HEK293 (cell line): ENCODE results near the gene PTPRG.

Experiments
- ATF2 ChIP-seq: fragments of 450-650 bp; formaldehyde crosslinking; IDR thresholded peaks from 2 replicates; pipeline ENCODE4 v1.5.1; 2016; ENCODE audit warnings: missing biosample characterization, missing genetic modification characterization, low read depth
- GLIS2 ChIP-seq: fragments of 450-650 bp; formaldehyde crosslinking; IDR thresholded peaks from 2 replicates; pipeline ENCODE4 v1.5.1; 2016; ENCODE audit warnings: missing biosample characterization, missing genetic modification characterization
- HOXC10 ChIP-seq: sonication (generic); formaldehyde crosslinking; IDR thresholded peaks from 2 replicates; pipeline ENCODE4 v1.8.1; 2023; ENCODE audit warnings: mild to moderate bottlenecking, missing genetic modification reagents
- KLF16 ChIP-seq: fragments of 450-650 bp; formaldehyde crosslinking; IDR thresholded peaks from 2 replicates; pipeline ENCODE4 v1.5.1; 2017; ENCODE audit warnings: missing biosample characterization, missing genetic modification characterization
- MYNN ChIP-seq: fragments of 450-650 bp; formaldehyde crosslinking; IDR thresholded peaks from 2 replicates; pipeline ENCODE4 v1.5.1; 2016; ENCODE audit warnings: missing biosample characterization, missing genetic modification characterization, borderline replicate concordance
- REPIN1 ChIP-seq: fragments of 450-650 bp; formaldehyde crosslinking; IDR thresholded peaks from 2 replicates; pipeline ENCODE4 v1.5.1; 2017; ENCODE audit warnings: missing biosample characterization, missing genetic modification characterization, low read depth
- YY2 ChIP-seq: fragments of 450-650 bp; formaldehyde crosslinking; IDR thresholded peaks from 2 replicates; pipeline ENCODE4 v1.5.1; 2016; ENCODE audit warnings: missing biosample characterization, missing genetic modification characterization
- ZBTB21 ChIP-seq: fragments of 450-650 bp; formaldehyde crosslinking; IDR thresholded peaks from 2 replicates; pipeline ENCODE4 v1.5.1; 2017; ENCODE audit warnings: missing biosample characterization, missing genetic modification characterization
- ZBTB44 ChIP-seq: fragments of 450-650 bp; IDR thresholded peaks from 2 replicates; pipeline ENCODE4 v1.5.1; 2018; ENCODE audit warnings: missing biosample characterization, mild to moderate bottlenecking, missing genetic modification characterization
- ZFHX2 ChIP-seq: fragments of 450-650 bp; formaldehyde crosslinking; conservative IDR thresholded peaks from 2 replicates; pipeline ENCODE4 v1.5.1; 2016; ENCODE audit warnings: missing biosample characterization, missing genetic modification characterization
- ZNF133 ChIP-seq: fragments of 450-650 bp; formaldehyde crosslinking; IDR thresholded peaks from 2 replicates; pipeline ENCODE4 v1.5.1; 2016; ENCODE audit warnings: missing biosample characterization, missing genetic modification characterization
- ZNF19 ChIP-seq: fragments of 450-650 bp; formaldehyde crosslinking; IDR thresholded peaks from 2 replicates; pipeline ENCODE4; 2016; ENCODE audit warnings: missing biosample characterization, missing genetic modification characterization, low read depth
- ZNF214 ChIP-seq: fragments of 450-650 bp; formaldehyde crosslinking; IDR thresholded peaks from 2 replicates; pipeline ENCODE4 v1.5.1; 2017; ENCODE audit warnings: missing biosample characterization, mild to moderate bottlenecking, missing genetic modification characterization, borderline replicate concordance
- ZNF26 ChIP-seq: fragments of 450-650 bp; formaldehyde crosslinking; IDR thresholded peaks from 2 replicates; pipeline ENCODE4 v1.5.1; 2016; ENCODE audit warnings: missing biosample characterization, missing genetic modification characterization
- ZNF292 ChIP-seq: fragments of 450-650 bp; formaldehyde crosslinking; IDR thresholded peaks from 2 replicates; pipeline ENCODE4 v1.5.1; 2016; ENCODE audit warnings: low read depth, missing biosample characterization, missing genetic modification characterization, borderline replicate concordance
- ZNF366 ChIP-seq: fragments of 450-650 bp; formaldehyde crosslinking; conservative IDR thresholded peaks from 2 replicates; pipeline ENCODE4 v1.5.1; 2016; ENCODE audit warnings: missing biosample characterization, missing genetic modification characterization
- ZNF391 ChIP-seq: fragments of 450-650 bp; formaldehyde crosslinking; IDR thresholded peaks from 2 replicates; pipeline ENCODE4 v1.5.1; 2016; ENCODE audit warnings: low read depth, missing biosample characterization, missing genetic modification characterization, borderline replicate concordance
- ZNF426 ChIP-seq: fragments of 450-650 bp; formaldehyde crosslinking; IDR thresholded peaks from 2 replicates; pipeline ENCODE4 v1.5.1; 2017; ENCODE audit warnings: missing biosample characterization, missing genetic modification characterization, mild to moderate bottlenecking, inconsistent platforms, moderate library complexity
- ZNF580 ChIP-seq: fragments of 450-650 bp; formaldehyde crosslinking; IDR thresholded peaks from 2 replicates; pipeline ENCODE4 v1.5.1; 2016; ENCODE audit warnings: missing biosample characterization, missing genetic modification characterization
- ZNF639 ChIP-seq: fragments of 450-650 bp; formaldehyde crosslinking; IDR thresholded peaks from 2 replicates; pipeline ENCODE4 v1.5.1; 2016; ENCODE audit warnings: missing biosample characterization, missing genetic modification characterization
- ZNF670 ChIP-seq: fragments of 450-650 bp; formaldehyde crosslinking; IDR thresholded peaks from 2 replicates; pipeline ENCODE4 v1.5.1; 2016; ENCODE audit warnings: missing biosample characterization, missing genetic modification characterization, low read depth
- ZNF785 ChIP-seq: fragments of 450-650 bp; formaldehyde crosslinking; IDR thresholded peaks from 2 replicates; pipeline ENCODE4 v1.5.1; 2016; ENCODE audit warnings: missing biosample characterization, missing genetic modification characterization
- ZSCAN18 ChIP-seq: fragments of 450-650 bp; formaldehyde crosslinking; IDR thresholded peaks from 2 replicates; pipeline ENCODE4 v1.5.1; 2016; ENCODE audit warnings: missing biosample characterization, missing genetic modification characterization
- ZXDB ChIP-seq: fragments of 450-650 bp; formaldehyde crosslinking; IDR thresholded peaks from 2 replicates; pipeline ENCODE4 v1.5.1; 2016; ENCODE audit warnings: missing biosample characterization, missing genetic modification characterization

PTPRG gene

GRCh38 chr3:61807865-61808276 lies 246.5 kb downstream of the PTPRG start (continued):
- TF ChIP-seq ZNF391 (tag by site-specific recombination) (no peak), ZNF366 (tag by site-specific recombination) (peak; percentile 45; the same call in 1 of the 2 replicates), ZNF426 (tag by site-specific recombination) (no peak), ZNF639 (tag by site-specific recombination) (no peak), ZBTB21 (tag by site-specific recombination) (no peak), YY2 (no peak), GLIS2 (tag by site-specific recombination) (no peak), ZSCAN18 (tag by site-specific recombination) (no peak), MYNN (tag by site-specific recombination) (no peak), ZBTB44 (peak; percentile 62; the same call in 1 of the 2 replicates), ZFHX2 (no peak), ZXDB (peak; percentile 61; the same call in 1 of the 2 replicates), KLF16 (no peak), ZNF26 (tag by site-specific recombination) (no peak), ZNF580 (tag by site-specific recombination) (no peak), ZNF19 (tag by site-specific recombination) (no peak), ZNF214 (tag by site-specific recombination) (no peak), REPIN1 (tag by site-specific recombination) (no peak), HOXC10 (no peak), ZNF785 (tag by site-specific recombination) (no peak), ZNF292 (tag by site-specific recombination) (no peak), ZNF670 (tag by site-specific recombination) (no peak), ZNF133 (tag by site-specific recombination) (no peak), ATF2 (tag by site-specific recombination) (no peak)
- TF ChIP-seq, all 188 proteins: peak for 30
